ENCODE results near the gene ATP5F1D. TPM values are rescaled to one million over a fixed set of nuclear protein-coding genes. Genes with fewer than 3 reads are reported as not detected.

The ATP5F1D gene
- total and polyA plus RNA-seq, 2 of the 8 experiments (the other 6 are each of a cell fraction or from before 2014, with no cell fraction given), result 174 to 249 TPM

- TF ChIP-seq JUND (IDR thresholded peaks at IDR 0.05; ENCODE audit: low read length), result no peak
- TF ChIP-seq EP300 (IDR thresholded peaks at IDR 0.05; ENCODE audit: borderline replicate concordance in 1 of 2, low read depth in 2 of 2, low read length in 2 of 2), result no peak
- TF ChIP-seq POLR2AphosphoS5 (IDR thresholded peaks at IDR 0.05; ENCODE audit: low read depth, low read length), result peak; percentile 17; the same call in 1 of the 2 replicates
- TF ChIP-seq BRCA1 (IDR thresholded peaks at IDR 0.05; ENCODE audit: low read depth, low read length), result no peak
These were observed 14.8 kb upstream of the ATP5F1D start (continued) for GRCh38 chr19:1226522-1227303.

Measured in H1 (cell line).